ENCODE data around the gene CFAP221. TPM values are rescaled to one million over a fixed set of nuclear protein-coding genes. Genes with fewer than 3 reads are reported as not detected.

Gene CFAP221
- total and polyA plus RNA-seq, 10 of the 15 experiments (the other 5 are each of a cell fraction or from before 2014, with no cell fraction given) = not detected

DNA sequence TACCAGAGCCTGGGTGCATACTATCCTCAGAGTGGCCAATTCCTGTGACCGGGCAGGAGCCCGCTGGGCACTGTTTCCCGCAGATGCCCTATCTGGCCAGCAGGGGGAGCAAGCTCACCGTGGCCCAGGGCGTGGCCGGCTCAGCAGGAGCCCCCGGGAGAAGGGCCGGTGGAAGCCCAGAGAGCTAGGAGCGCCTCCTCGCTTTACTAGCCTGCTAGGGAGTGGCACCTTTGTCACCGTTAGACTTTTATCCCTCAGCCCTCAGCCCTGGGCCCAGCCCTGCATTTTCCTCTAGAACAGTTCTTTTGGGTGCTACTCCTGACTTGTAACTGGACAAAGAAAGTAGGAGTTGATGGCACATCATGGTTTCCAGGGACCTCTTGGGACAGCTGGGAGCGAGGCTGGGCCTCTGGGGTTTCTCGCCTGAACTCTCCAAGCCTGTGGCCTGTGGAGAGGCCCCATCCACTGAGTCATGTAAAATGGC lies 158.7 kb downstream of the CFAP221 start (continued):
- TF ChIP-seq, protein P1, sequence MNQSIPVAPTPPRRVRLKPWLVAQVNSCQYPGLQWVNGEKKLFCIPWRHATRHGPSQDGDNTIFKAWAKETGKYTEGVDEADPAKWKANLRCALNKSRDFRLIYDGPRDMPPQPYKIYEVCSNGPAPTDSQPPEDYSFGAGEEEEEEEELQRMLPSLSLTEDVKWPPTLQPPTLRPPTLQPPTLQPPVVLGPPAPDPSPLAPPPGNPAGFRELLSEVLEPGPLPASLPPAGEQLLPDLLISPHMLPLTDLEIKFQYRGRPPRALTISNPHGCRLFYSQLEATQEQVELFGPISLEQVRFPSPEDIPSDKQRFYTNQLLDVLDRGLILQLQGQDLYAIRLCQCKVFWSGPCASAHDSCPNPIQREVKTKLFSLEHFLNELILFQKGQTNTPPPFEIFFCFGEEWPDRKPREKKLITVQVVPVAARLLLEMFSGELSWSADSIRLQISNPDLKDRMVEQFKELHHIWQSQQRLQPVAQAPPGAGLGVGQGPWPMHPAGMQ (IDR thresholded peaks at IDR 0.05; ENCODE audit: borderline replicate concordance) = no peak
- TF ChIP-seq, protein P2, sequence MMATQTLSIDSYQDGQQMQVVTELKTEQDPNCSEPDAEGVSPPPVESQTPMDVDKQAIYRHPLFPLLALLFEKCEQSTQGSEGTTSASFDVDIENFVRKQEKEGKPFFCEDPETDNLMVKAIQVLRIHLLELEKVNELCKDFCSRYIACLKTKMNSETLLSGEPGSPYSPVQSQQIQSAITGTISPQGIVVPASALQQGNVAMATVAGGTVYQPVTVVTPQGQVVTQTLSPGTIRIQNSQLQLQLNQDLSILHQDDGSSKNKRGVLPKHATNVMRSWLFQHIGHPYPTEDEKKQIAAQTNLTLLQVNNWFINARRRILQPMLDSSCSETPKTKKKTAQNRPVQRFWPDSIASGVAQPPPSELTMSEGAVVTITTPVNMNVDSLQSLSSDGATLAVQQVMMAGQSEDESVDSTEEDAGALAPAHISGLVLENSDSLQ (IDR thresholded peaks at IDR 0.05) = no peak
- no peak for TF ChIP-seq SIX5 (IDR thresholded peaks at IDR 0.05; ENCODE audit: low read depth, low read length, severe bottlenecking)
- TF ChIP-seq RUNX3 (IDR thresholded peaks at IDR 0.05; ENCODE audit: low read length) = peak; percentile 26; the same call in 1 of the 2 replicates
- TF ChIP-seq, protein P3, sequence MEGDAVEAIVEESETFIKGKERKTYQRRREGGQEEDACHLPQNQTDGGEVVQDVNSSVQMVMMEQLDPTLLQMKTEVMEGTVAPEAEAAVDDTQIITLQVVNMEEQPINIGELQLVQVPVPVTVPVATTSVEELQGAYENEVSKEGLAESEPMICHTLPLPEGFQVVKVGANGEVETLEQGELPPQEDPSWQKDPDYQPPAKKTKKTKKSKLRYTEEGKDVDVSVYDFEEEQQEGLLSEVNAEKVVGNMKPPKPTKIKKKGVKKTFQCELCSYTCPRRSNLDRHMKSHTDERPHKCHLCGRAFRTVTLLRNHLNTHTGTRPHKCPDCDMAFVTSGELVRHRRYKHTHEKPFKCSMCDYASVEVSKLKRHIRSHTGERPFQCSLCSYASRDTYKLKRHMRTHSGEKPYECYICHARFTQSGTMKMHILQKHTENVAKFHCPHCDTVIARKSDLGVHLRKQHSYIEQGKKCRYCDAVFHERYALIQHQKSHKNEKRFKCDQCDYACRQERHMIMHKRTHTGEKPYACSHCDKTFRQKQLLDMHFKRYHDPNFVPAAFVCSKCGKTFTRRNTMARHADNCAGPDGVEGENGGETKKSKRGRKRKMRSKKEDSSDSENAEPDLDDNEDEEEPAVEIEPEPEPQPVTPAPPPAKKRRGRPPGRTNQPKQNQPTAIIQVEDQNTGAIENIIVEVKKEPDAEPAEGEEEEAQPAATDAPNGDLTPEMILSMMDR (IDR thresholded peaks at IDR 0.05 in 2 of 3, conservative IDR thresholded peaks at IDR 0.05 in 1 of 3; ENCODE audit: control insufficient read depth in 2 of 3, extremely low read depth in 1 of 3, insufficient read depth in 1 of 3, low read depth in 3 of 3, low read length in 3 of 3) = peak; percentile 96 to 99 (median 98)
- TF ChIP-seq RAD21 (IDR thresholded peaks at IDR 0.05; ENCODE audit: insufficient read depth, low read depth, low read length) = peak; percentile 88
